Mammary epithelial cell (primary cell): ENCODE results near the gene HOMEZ.
"Not testable (repeated sequence)": the region's sequence is repeated elsewhere in the genome, so short reads cannot be mapped to it uniquely, and the experiment has no call there.

Experiments used
- CTCF ChIP-seq, 2 donors: IDR thresholded peaks in 1 of 2; conservative IDR thresholded peaks in 1 of 2; 2 replicates each; pipeline ENCODE4 v1.5.1; 2011 to 2012; ENCODE audit warnings: inconsistent platforms in 2 of 2, low read length in 2 of 2, mild to moderate bottlenecking in 2 of 2, control low read depth in 1 of 2, low read depth in 1 of 2; ENCODE audit not compliant: insufficient read depth in 1 of 2; ENCODE audit errors: extremely low read depth in 1 of 2
- EZH2 ChIP-seq: IDR thresholded peaks from 2 replicates; pipeline ENCODE4 v1.6.1; 2012; ENCODE audit warnings: low read length, inconsistent platforms, borderline replicate concordance

GRCh38 chr14:23224958-23225357 is 61.0 kb downstream of the HOMEZ start:
- not testable (repeated sequence) for TF ChIP-seq CTCF (conservative IDR thresholded peaks at IDR 0.05 in 1 of 2, IDR thresholded peaks at IDR 0.05 in 1 of 2; ENCODE audit: extremely low read depth in 1 of 2, insufficient read depth in 1 of 2, low read depth in 1 of 2, low read length in 2 of 2); EZH2
